GM12891 (cell line): ENCODE data around the gene RBPJL.
A peak's percentile ranks its signal among the peaks of the same experiment; 100 is the strongest.

Experiments
- DNase-seq: peaks from one replicate; pipeline ENCODE4 v3.0.0; 2011; ENCODE audit warnings: low spot score; ENCODE audit not compliant: insufficient read length
- FAIRE-seq: peaks from 2 replicates; lab custom pipeline; 2011; peaks lifted over from hg19 to GRCh38; lab: Jason Lieb, UNC
- PAX5 ChIP-seq: IDR thresholded peaks from 2 replicates; pipeline ENCODE4 v1.6.1; 2011; ENCODE audit warnings: low read length, moderate library complexity, mild to moderate bottlenecking; ENCODE audit not compliant: insufficient read depth, severe bottlenecking
- POLR2A ChIP-seq: IDR thresholded peaks from 2 replicates; pipeline ENCODE4 v1.6.1; 2011; ENCODE audit warnings: low read depth, low read length, control low read depth
- POLR2AphosphoS5 ChIP-seq: IDR thresholded peaks from 2 replicates; pipeline ENCODE4 v1.6.1; 2011; ENCODE audit warnings: low read depth, low read length, control low read depth
- POU2F2 ChIP-seq: IDR thresholded peaks from 2 replicates; pipeline ENCODE4 v1.6.1; 2011; ENCODE audit warnings: low read depth, mild to moderate bottlenecking, control low read depth, low read length, moderate library complexity
- SPI1 ChIP-seq: IDR thresholded peaks from 2 replicates; pipeline ENCODE4 v1.6.1; 2011; ENCODE audit warnings: low read depth, low read length, control low read depth
- TAF1 ChIP-seq: IDR thresholded peaks from 2 replicates; pipeline ENCODE4 v1.6.1; 2011; ENCODE audit warnings: low read depth, low read length, control low read depth

RBPJL gene

DNA sequence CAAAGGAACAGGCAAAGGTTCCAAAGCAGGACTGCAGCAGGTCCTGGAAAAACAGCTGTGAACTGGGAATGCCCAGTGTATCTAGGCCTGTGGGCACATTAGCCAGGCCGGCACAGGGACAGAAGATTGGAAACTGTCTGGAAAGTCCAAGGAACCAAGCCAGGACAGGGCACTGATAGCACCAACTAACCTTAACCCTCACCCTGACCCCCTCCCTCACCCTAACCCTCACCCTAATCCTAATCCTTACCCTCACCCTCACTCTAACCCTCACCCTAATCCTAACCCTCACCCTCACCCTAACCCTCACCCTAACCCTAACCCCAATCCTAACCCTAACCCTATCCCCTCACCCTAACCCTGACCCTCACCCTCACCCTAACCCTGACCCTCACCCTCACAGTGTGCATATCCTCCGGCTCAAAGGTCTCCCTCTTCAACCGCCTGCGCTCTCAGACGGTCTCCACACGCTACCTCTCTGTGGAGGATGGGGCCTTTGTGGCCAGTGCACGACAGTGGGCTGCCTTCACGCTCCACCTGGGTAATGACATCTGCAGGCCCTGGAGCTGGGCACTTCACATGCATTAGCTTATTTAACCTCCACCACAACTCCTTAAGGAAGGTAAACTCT lies 6.5 kb downstream of the RBPJL start:
- DNase-seq (no peak), FAIRE-seq (no peak)
- TF ChIP-seq POU2F2 (no peak), TAF1 (no peak)

DNA sequence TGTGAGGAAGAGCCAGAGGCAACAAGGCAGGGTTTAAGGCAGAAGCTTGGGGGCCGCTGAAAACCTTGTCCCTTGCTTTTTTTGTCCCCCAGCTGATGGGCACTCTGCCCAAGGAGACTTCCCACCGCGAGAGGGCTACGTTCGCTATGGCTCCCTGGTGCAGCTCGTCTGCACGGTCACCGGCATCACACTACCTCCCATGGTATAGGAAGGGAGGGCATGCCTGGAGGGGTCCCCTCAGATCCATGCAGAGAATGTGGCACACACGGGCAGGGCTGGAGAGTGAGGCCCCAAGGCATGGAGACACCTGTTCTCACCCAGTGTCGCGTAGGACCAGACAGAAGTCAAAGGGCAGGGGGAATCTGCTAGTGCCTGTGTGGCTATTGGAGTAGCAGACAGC lies 7.3 kb downstream of the RBPJL start:
- TF ChIP-seq SPI1 = no peak
- DNase-seq = no peak
- FAIRE-seq = no peak

DNA sequence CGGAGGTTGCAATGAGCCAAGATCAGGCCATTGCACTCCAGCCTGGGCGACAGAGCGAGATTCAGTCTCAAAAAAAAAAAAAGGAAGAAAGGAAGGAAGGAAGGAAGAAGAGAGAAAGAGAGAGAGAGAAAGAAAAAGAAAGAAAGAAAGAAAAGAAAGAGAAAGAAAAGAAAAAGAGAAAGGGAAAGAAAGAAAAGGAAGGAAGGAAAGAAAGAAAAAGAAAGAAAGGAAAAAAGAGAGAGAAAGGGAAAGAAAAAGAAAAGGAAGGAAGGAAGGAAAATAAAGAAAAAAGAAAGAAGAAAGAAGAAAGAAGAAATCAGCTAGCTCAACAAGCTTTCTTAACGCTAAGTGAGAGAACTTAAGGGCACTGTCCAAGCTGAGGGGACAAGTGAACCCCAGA lies 9.0 kb downstream of the RBPJL start:
- DNase-seq (no peak), FAIRE-seq (no peak)
- no peak for TF ChIP-seq POLR2AphosphoS5
- TF ChIP-seq POU2F2 = no peak

DNA sequence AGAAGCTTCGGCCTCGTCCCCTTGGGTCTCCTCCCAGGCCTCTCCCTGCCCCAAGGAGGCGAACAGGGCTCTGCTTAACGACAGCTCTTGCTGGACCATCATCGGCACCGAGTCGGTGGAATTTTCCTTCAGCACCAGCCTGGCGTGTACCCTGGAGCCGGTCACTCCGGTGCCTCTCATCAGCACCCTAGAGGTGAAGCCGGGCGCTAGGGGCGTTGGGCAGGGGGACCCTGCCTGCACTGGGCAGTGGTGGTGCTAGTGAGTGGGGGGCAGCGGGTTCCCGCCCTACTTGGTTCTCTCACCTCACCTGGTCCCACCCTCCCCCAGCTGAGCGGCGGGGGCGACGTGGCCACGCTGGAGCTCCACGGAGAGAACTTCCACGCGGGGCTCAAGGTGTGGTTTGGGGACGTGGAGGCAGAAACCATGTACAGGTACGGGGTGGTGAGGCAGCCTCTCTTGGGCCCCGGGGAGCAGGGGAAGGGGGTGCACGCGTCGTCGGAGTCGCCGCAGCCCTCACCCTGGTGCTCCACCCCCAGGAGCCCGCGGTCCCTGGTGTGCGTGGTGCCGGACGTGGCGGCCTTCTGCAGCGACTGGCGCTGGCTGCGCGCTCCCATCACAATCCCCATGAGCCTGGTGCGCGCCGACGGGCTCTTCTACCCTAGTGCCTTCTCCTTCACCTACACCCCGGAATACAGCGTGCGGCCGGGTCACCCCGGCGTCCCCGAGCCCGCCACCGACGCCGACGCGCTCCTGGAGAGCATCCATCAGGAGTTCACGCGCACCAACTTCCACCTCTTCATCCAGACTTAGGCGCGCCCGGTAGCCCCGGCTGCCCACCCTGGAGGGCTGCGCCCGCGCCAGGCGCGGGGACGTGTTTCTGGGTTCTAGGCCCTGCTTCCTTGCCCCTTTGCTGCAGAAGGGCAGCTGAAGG lies 9.8 kb downstream of the RBPJL start:
- FAIRE-seq = no peak
- TF ChIP-seq TAF1 = no peak
- no peak for TF ChIP-seq SPI1
- TF ChIP-seq PAX5 = no peak
- TF ChIP-seq POU2F2 = no peak
- TF ChIP-seq POLR2AphosphoS5 = no peak
- TF ChIP-seq POLR2A = no peak
- DNase-seq = no peak

DNA sequence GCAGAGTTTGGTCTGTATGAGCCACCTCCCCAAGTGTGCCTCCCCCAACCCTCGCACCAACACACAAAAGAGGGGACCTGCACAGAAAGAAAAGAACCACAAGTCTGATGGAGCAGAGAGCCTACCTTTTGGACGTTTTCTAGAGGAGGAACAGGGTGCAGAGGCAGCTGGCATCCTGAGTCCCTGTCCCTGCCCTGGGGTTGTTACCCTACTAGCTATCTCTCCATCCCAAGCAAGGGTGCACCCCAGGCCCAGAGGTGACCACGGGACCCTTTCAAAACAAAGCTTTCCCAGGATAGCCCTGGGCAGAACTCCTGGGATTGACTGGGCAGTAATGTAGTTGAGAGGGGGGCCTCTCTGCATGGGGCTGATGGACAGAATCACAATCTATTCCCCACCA lies 11.2 kb downstream of the RBPJL start:
- no peak for FAIRE-seq
- DNase-seq = no peak
- no peak for TF ChIP-seq POLR2A

DNA sequence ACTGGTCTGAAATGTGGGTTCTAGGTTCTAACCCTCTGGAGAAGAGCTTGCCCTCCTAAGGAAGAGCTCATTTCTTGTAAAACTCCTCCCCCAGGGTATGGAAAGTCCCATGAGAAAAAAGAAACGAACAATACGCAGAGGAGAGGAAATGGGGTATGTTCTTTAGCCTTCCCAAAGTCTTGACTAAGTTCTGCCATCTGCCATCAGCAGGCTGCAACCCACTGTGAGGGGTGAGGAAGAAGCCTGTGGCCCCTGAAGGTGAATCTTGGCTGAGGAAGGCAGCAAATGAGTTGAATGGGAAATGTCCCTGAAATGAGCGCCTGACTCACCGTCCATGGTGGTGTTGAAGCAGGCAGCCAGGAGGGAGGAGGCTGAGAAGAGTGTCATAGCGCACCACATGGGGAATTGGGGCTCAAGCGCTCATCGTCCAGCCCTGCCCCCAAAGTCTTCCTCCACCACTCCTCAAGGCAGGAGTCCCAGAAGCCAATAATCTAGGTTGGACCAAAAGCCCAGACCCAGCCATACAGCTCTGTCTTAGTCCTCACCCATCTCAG lies 11.8 kb downstream of the RBPJL start:
- FAIRE-seq (no peak), DNase-seq (no peak)
- TF ChIP-seq POU2F2 (no peak), TAF1 (no peak), POLR2AphosphoS5 (no peak), SPI1 (no peak), POLR2A (no peak), PAX5 (no peak)

DNA sequence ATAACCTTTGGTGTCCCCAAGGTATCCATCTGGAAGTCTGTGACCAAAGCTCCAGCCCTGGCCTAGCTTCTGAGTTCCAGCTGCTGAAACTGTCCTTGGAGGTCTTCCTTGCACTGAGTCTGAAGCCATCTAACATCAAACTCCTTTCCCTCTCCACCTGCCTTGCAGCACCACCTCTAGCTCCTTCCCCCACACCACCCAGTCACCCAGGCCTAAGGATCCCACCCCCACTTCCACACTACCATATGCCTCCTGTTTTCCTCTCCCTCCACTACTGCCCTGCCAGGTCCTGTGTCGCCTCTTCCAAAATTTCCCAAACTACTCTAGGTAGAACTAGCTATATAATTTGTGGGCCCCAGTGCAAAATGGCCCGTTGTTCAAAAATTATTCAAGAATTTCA lies 12.3 kb downstream of the RBPJL start:
- no peak for TF ChIP-seq POU2F2
- FAIRE-seq (no peak), DNase-seq (no peak)

DNA sequence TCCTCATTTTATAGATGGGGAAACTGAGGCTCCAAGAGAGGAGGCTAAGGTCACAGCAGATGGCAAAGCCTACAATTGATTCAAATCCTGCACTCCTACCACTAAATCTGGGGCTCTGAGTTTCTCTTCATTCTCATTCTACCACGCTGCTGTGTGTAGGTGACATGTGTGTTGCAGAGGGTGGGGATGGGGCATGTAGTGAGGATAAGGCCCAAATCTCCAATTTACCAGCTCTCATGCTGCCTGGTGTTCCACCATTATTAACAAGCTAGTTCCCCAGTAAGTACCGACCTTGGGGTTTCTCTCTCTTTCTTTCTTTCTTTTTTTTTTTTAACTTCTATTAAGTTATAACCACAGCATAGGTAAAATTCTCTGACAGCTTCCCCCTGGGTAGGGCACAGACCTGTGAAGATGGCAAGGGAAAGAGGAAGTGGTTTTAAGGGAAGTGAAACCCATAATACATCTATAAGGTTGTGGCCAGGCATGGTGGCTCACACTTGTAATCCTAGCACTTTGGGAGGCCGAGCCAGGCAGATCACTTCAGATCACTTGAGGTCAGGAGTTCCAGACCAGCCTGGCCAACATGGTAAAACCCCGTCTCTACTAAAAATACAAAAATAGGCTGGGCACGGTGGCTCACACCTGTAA lies 14.4 kb downstream of the RBPJL start:
- TF ChIP-seq SPI1 = peak; percentile 93
- no peak for TF ChIP-seq TAF1
- DNase-seq = no peak
- FAIRE-seq = no peak

DNA sequence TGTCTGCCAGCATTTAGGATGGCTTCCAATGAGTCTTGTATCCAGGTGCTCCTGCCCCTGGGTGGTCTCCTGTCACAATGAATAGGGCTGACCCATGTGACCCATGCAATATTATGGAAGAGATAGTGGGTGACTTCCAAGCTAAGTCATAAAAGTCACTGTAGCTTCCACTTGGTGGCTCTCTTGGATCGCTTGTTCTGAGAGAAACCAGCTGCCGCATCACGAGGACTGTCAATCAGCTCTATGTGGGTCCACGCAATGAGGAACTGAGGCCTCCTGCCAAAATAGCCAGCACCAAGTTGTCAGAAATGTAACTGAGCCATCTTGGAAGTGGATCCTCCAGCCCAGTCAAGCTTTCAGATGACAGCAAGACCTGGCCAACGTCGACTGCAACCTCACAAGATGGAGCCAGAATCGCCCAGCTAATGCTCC lies 16.3 kb downstream of the RBPJL start:
- no peak for FAIRE-seq
- TF ChIP-seq POLR2A (no peak), SPI1 (peak; percentile 79), POU2F2 (no peak), PAX5 (no peak), POLR2AphosphoS5 (no peak), TAF1 (no peak)
- no peak for DNase-seq

DNA sequence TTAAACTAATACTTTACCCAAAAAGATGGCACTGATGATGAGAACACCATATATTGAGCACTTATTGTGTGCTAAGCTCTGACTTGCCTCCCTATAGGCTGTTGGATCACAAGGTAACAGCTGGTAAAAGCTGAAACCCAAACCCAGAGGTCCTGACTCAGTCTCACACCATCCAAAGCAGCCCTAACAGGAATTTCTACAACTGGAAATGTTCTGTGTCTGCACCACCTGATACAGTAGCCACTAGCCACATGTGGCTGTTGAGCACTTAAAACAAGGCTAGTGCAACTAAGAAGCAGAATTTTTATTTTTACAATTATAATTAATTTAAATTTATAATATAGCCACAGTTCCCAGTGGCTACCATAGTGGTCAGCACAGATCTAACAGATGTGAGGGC lies 17.1 kb downstream of the RBPJL start:
- no peak for TF ChIP-seq PAX5
- no peak for TF ChIP-seq TAF1
- TF ChIP-seq POLR2A = no peak
- no peak for TF ChIP-seq SPI1
- TF ChIP-seq POLR2AphosphoS5 = no peak
- no peak for TF ChIP-seq POU2F2
- FAIRE-seq = no peak
- DNase-seq = no peak

DNA sequence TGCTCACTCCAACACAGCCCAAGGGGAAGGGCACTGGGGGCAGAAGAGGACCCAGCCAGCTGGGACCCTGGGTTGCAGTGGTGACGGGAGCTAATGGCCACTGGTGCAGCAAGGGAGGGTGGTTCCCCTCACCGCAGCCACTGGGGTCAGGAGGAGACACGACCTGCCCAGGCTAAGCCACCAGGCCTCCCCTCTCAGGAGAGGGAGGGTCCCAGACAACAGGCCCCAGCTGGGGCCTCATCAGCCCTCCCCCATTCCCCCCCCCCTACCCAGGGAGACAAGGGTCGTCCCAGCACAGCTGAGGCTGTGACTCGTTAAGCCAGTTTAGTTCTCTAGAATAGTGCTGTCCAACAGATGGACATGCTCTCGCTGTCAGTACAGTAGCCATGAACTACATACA lies 18.7 kb downstream of the RBPJL start:
- DNase-seq = no peak
- no peak for TF ChIP-seq POU2F2
- no peak for TF ChIP-seq PAX5
- no peak for TF ChIP-seq POLR2AphosphoS5
- TF ChIP-seq SPI1 = no peak
- TF ChIP-seq TAF1 = no peak
- no peak for TF ChIP-seq POLR2A
- no peak for FAIRE-seq
